Measurements from ENCODE around the gene ASIC4.

ASIC4 gene

GRCh38 chr2:219543596-219544358 is 29.5 kb downstream of the ASIC4 start, which contains the start of the genes CHPF and TMEM198:
TSS of gene CHPF (minus strand) at chr2:219543809. CDS start at chr2:219543538, 271 bp downstream.
TSS of gene TMEM198 (plus strand) at chr2:219544028. CDS start at chr2:219544728, 700 bp downstream.
- peak within 1 kb of the TSS; percentile 82 for H3K4me3 ChIP-seq (ENCODE audit: low read length)
- peak; percentile 95 for DNase-seq (ENCODE audit: low read depth)
- TF ChIP-seq CTCF (conservative IDR thresholded peaks at IDR 0.05; ENCODE audit: low read depth, low read length), result no peak

- H3K4me3 ChIP-seq (ENCODE audit: low read length), result peak overlapping the region; percentile 82
Observed at GRCh38 chr2:219544567-219544966, 30.3 kb downstream of the ASIC4 start.

DNA sequence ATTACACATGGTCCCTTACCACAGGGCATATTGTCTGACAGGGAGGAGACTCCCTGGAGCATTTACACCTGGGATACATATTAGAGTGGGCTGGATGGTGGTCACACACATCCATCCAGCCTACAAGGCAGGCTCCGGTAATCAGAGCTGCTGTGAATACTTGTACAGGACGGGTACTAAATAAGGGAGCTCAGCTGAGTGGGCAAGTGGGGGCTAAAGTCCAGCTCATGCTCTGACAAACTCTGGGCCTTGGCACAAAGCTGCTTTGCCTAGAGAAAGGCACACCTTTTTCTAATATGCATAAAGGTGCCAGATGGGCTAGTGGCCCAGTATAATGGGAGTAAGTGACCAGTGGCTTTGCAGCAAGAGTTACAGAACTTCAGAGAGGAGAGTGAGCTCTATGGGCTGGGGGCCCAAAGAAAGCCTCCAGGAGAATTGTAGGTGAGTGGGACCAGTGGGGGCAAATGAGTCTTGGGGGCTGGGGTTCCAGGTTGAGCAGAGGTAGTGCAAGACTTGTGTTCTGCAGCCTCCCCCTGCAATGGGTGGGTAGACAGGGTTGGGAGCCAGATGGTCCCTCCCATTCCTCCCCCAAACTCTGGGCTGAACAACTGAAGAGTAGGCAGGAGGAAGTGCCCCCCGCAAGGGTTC is 31.1 kb downstream of the ASIC4 start:
- DNase-seq (ENCODE audit: low read depth), result no peak

More at GRCh38 chr2:219544567-219544966, 30.3 kb downstream of the ASIC4 start:
- DNase-seq (ENCODE audit: low read depth), result no peak
- TF ChIP-seq CTCF (conservative IDR thresholded peaks at IDR 0.05; ENCODE audit: low read depth, low read length), result no peak

DNA sequence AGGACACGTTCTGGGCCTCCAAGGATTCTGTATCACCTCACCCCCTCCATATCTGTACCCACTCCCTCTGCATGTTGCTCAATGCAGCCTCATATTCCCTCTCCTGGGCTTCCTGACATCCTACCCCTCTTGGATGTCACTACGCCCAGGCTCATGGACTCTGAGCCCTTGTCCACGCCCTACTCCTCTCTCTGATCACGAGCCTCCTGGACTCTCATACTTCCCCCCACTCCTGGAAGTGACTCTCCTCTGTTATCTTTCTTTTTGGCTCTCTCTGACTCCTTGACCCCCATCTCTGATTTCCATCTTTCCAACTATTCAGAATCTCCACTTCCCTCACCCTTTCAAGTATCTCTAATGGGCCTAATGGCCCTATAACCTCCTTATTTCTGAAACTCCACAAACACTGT is 31.7 kb downstream of the ASIC4 start:
- no peak overlapping the region for H3K4me3 ChIP-seq (ENCODE audit: low read length)
- TF ChIP-seq CTCF (conservative IDR thresholded peaks at IDR 0.05; ENCODE audit: low read depth, low read length), result no peak
- DNase-seq (ENCODE audit: low read depth), result no peak

More for the DNA sequence above, 31.1 kb downstream of the ASIC4 start:
- no peak overlapping the region for H3K4me3 ChIP-seq (ENCODE audit: low read length)
- TF ChIP-seq CTCF (conservative IDR thresholded peaks at IDR 0.05; ENCODE audit: low read depth, low read length), result no peak

DNA sequence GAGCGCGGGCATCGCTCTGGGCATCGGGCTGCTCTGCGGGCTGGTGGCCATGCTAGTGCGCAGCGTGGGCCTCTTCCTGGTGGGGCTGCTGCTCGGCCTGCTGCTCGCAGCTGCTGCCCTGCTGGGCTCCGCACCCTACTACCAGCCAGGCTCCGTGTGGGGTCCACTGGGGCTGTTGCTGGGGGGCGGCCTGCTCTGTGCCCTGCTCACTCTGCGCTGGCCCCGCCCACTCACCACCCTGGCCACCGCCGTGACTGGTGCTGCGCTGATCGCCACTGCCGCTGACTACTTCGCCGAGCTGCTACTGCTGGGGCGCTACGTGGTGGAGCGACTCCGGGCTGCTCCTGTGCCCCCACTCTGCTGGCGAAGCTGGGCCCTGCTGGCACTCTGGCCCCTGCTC is 33.3 kb downstream of the ASIC4 start:
- DNase-seq (ENCODE audit: low read depth), result no peak
- H3K4me3 ChIP-seq (ENCODE audit: low read length), result no peak overlapping the region
- no peak for TF ChIP-seq CTCF (conservative IDR thresholded peaks at IDR 0.05; ENCODE audit: low read depth, low read length)

- no peak overlapping the region for H3K4me3 ChIP-seq (ENCODE audit: low read length)
- no peak for TF ChIP-seq CTCF (conservative IDR thresholded peaks at IDR 0.05; ENCODE audit: low read depth, low read length)
- no peak for DNase-seq (ENCODE audit: low read depth)
Observed at GRCh38 chr2:219548990-219549389, 34.7 kb downstream of the ASIC4 start.
